A549 (cell line): ENCODE measurements around the gene GOLGA6L2. TPM values are rescaled to one million over a fixed set of nuclear protein-coding genes. Genes with fewer than 3 reads are reported as not detected.
A peak's percentile ranks its signal among the peaks of the same experiment; 100 is the strongest.

ENCODE experiments used
- ATAC-seq, 2 experiments: fragments of 200-7000 bp in 1 of 2; fragments of >200 bp in 1 of 2; cut with Nextera tagmentation in 1 of 2; cut with Tn5 transposase in 1 of 2; 3 replicates each; pipeline versions ENCODE4 v1.8.0 to v1.9.1; 2018 to 2020; ENCODE audit warnings: mild to moderate bottlenecking in 1 of 2, moderate library complexity in 1 of 2
- CTCF ChIA-PET: fragments of 300-600 bp; sonication (Branson Sonifier 250); formaldehyde crosslinking; extraction: SDS; loops from one replicate; lab custom pipeline; 2021; ENCODE audit warnings: antibody characterized with exemption, inconsistent platforms; lab: Yijun Ruan, JAX
- POLR2A ChIA-PET: fragments of 350-600 bp; formaldehyde crosslinking; extraction: SDS; loops from one replicate; lab custom pipeline; 2021; ENCODE audit warnings: antibody characterized with exemption, inconsistent platforms; lab: Yijun Ruan, JAX
- DNase-seq, 2 experiments: peaks; one replicate each; pipeline versions ENCODE4 v3.0.0 to v3.0.0-alpha.2; 2011 to 2016; ENCODE audit warnings: low read depth in 1 of 2, low spot score in 1 of 2
- FAIRE-seq: peaks from 2 replicates; lab custom pipeline; 2011; peaks lifted over from hg19 to GRCh38; lab: Jason Lieb, UNC
- H3K27ac ChIP-seq, 2 experiments: fragments of >200 bp; sonication (Bioruptor Twin); formaldehyde crosslinking; 3 replicates each; pipeline ENCODE4 v1.5.1; 2016 to 2017
- H3K4me1 ChIP-seq: fragments of >200 bp; sonication (Bioruptor Twin); formaldehyde crosslinking; 3 replicates; pipeline ENCODE4 v1.6.1; 2016
- H3K4me2 ChIP-seq: fragments of >200 bp; sonication (Bioruptor Twin); formaldehyde crosslinking; 3 replicates; pipeline ENCODE4 v1.6.1; 2016
- H3K4me3 ChIP-seq: fragments of >200 bp; sonication (Bioruptor Twin); formaldehyde crosslinking; 3 replicates; pipeline ENCODE4 v1.5.1; 2016
- H3K9me3 ChIP-seq: fragments of >200 bp; sonication (Bioruptor Twin); formaldehyde crosslinking; 3 replicates; pipeline ENCODE4 v1.6.1; 2016
- CBX2 ChIP-seq: fragments of 200-600 bp; sonication (generic); IDR thresholded peaks from 2 replicates; pipeline ENCODE4 v1.6.1; 2016; ENCODE audit warnings: low read depth, mild to moderate bottlenecking, borderline replicate concordance
- CBX8 ChIP-seq: fragments of 200-600 bp; sonication (generic); IDR thresholded peaks from 2 replicates; pipeline ENCODE4 v1.6.1; 2016
- CEBPB ChIP-seq, 2 experiments: fragments of >200 bp in 1 of 2; sonication (Bioruptor Twin) in 1 of 2; formaldehyde crosslinking in 1 of 2; IDR thresholded peaks; 2 replicates each; pipeline ENCODE4 v1.6.1; 2012 to 2016
- CHD2 ChIP-seq: fragments of 150-350 bp; IDR thresholded peaks from 2 replicates; pipeline ENCODE4 v1.6.1; 2014; ENCODE audit warnings: low read length; ENCODE audit not compliant: partially characterized antibody
- CHD4 ChIP-seq: fragments of 200-600 bp; sonication (generic); IDR thresholded peaks from 2 replicates; pipeline ENCODE4 v1.6.1; 2016; ENCODE audit warnings: antibody characterized with exemption, mild to moderate bottlenecking, borderline replicate concordance
- EHF ChIP-seq: fragments of 250-450 bp; sonication (Bioruptor Pico); IDR thresholded peaks from 2 replicates; pipeline ENCODE4 v1.5.0; 2020; ENCODE audit warnings: mild to moderate bottlenecking
- ESRRA ChIP-seq: fragments of 150-350 bp; IDR thresholded peaks from 2 replicates; pipeline ENCODE4 v1.6.1; 2014; ENCODE audit warnings: mild to moderate bottlenecking, low read length, borderline replicate concordance
- FOXS1 ChIP-seq: fragments of 250-450 bp; sonication (Bioruptor Pico); IDR thresholded peaks from 2 replicates; pipeline ENCODE4 v1.5.0; 2020; ENCODE audit warnings: mild to moderate bottlenecking, moderate library complexity
- HDAC2 ChIP-seq: fragments of 200-600 bp; sonication (generic); IDR thresholded peaks from 2 replicates; pipeline ENCODE4 v1.6.1; 2016
- HEYL ChIP-seq: fragments of 250-450 bp; sonication (Bioruptor Pico); IDR thresholded peaks from 2 replicates; pipeline ENCODE4 v1.8.0; 2021; ENCODE audit warnings: mild to moderate bottlenecking, moderate library complexity
- HOXA7 ChIP-seq: fragments of 250-450 bp; sonication (Bioruptor Pico); IDR thresholded peaks from 2 replicates; pipeline ENCODE4 v1.5.0; 2020; ENCODE audit warnings: mild to moderate bottlenecking, moderate library complexity
- HOXB13 ChIP-seq: fragments of 250-450 bp; sonication (Bioruptor Pico); IDR thresholded peaks from 2 replicates; pipeline ENCODE4 v1.5.0; 2020; ENCODE audit warnings: low read depth, mild to moderate bottlenecking, moderate library complexity
- HOXB5 ChIP-seq: fragments of 250-450 bp; sonication (Bioruptor Pico); IDR thresholded peaks from 2 replicates; pipeline ENCODE4 v1.5.0; 2020; ENCODE audit warnings: mild to moderate bottlenecking, moderate library complexity
- JUN ChIP-seq, 2 experiments: fragments of >200 bp; sonication (Bioruptor Twin); formaldehyde crosslinking; IDR thresholded peaks; 2 replicates in 1 of 2; 3 replicates in 1 of 2; pipeline ENCODE4 v1.6.1; 2016 to 2017
- MAZ ChIP-seq: fragments of 150-350 bp; IDR thresholded peaks from 2 replicates; pipeline ENCODE4 v1.6.1; 2014; ENCODE audit warnings: antibody characterized with exemption, low read depth, low read length, borderline replicate concordance
- MYC ChIP-seq: IDR thresholded peaks from 2 replicates; pipeline ENCODE4 v1.6.1; 2012; ENCODE audit warnings: mild to moderate bottlenecking, inconsistent platforms, low read length, improper control_type of control experiment, borderline replicate concordance
- NFE2L2 ChIP-seq: fragments of 150-350 bp; conservative IDR thresholded peaks from 2 replicates; pipeline ENCODE4 v1.6.1; 2014; ENCODE audit warnings: low read length
- NPAS2 ChIP-seq: fragments of 250-450 bp; sonication (Bioruptor Pico); IDR thresholded peaks from 2 replicates; pipeline ENCODE4 v1.8.0; 2022; ENCODE audit warnings: mild to moderate bottlenecking, moderate library complexity, borderline replicate concordance
- NR3C1 ChIP-seq: fragments of >200 bp; sonication (Bioruptor Twin); formaldehyde crosslinking; IDR thresholded peaks from 3 replicates; pipeline ENCODE4 v1.6.1; 2017
- RAD21 ChIP-seq, 2 experiments: fragments of >200 bp in 1 of 2; sonication (Bioruptor Twin) in 1 of 2; formaldehyde crosslinking in 1 of 2; IDR thresholded peaks in 1 of 2; conservative IDR thresholded peaks in 1 of 2; 2 replicates in 1 of 2; 3 replicates in 1 of 2; pipeline ENCODE4 v1.6.1; 2012 to 2018; ENCODE audit warnings: inconsistent platforms in 1 of 2
- RCOR1 ChIP-seq: fragments of 150-350 bp; IDR thresholded peaks from 2 replicates; pipeline ENCODE4 v1.6.1; 2014; ENCODE audit warnings: antibody characterized with exemption, low read length, low read depth
- RNF2 ChIP-seq: fragments of 200-600 bp; sonication (generic); IDR thresholded peaks from 2 replicates; pipeline ENCODE4 v1.6.1; 2016; ENCODE audit warnings: low read depth, mild to moderate bottlenecking, antibody characterized with exemption, moderate library complexity, borderline replicate concordance
- SMC3 ChIP-seq: fragments of >200 bp; sonication (Bioruptor Twin); formaldehyde crosslinking; IDR thresholded peaks from 3 replicates; pipeline ENCODE4 v1.6.1; 2018; ENCODE audit warnings: inconsistent platforms
- ZC3H11A ChIP-seq: fragments of 450-650 bp; IDR thresholded peaks from 2 replicates; pipeline ENCODE4 v1.6.1; 2014; ENCODE audit warnings: antibody characterized with exemption, mild to moderate bottlenecking
- ZFP36 ChIP-seq: fragments of 450-650 bp; IDR thresholded peaks from 2 replicates; pipeline ENCODE4 v1.6.1; 2014; ENCODE audit warnings: borderline replicate concordance; ENCODE audit not compliant: partially characterized antibody
- ZNF302 ChIP-seq: fragments of 250-450 bp; sonication (Bioruptor Pico); IDR thresholded peaks from 2 replicates; pipeline ENCODE4 v1.9.0; 2021; ENCODE audit warnings: inconsistent platforms, mild to moderate bottlenecking, moderate library complexity
- WGBS: methylation state at CpG from one replicate; pipeline ENCODE4 v1.1.6; 2017; ENCODE audit errors: missing lambda C conversion rate; 5-methylcytosine and 5-hydroxymethylcytosine counted together
- polyA plus RNA-seq, 4 experiments: library from polyadenylated mRNA; depleted of rRNA in 3 of 4; stranded (reverse); fragments of >200 nt; fragmentation: RNase III in 1 of 4; extraction: RNeasy Plus Mini Kit Qiagen cat#74134 plus additional on column Dnase treatment in 1 of 4; gene quantifications; 2 replicates in 3 of 4; 3 replicates in 1 of 4; pipeline ENCODE4 v1.2.3, GENCODE V29; 2011 to 2017
- TF ChIP-seq, protein P1 (sequence below): fragments of 250-450 bp; sonication (Bioruptor Pico); IDR thresholded peaks from 2 replicates; pipeline ENCODE4 v1.5.0; 2021; ENCODE audit warnings: mild to moderate bottlenecking, moderate library complexity, borderline replicate concordance
- TF ChIP-seq, protein P2 (sequence below): IDR thresholded peaks from 2 replicates; pipeline ENCODE4 v1.6.1; 2012; ENCODE audit warnings: low read depth, borderline replicate concordance
- TF ChIP-seq, protein P3 (sequence below): fragments of 250-450 bp; sonication (Bioruptor Pico); IDR thresholded peaks from 2 replicates; pipeline ENCODE4 v1.5.0; 2020; ENCODE audit warnings: low read depth, mild to moderate bottlenecking, moderate library complexity
- TF ChIP-seq, protein P4 (sequence below): fragments of 150-350 bp; IDR thresholded peaks from 2 replicates; pipeline ENCODE4 v1.6.1; 2014; ENCODE audit warnings: low read depth, mild to moderate bottlenecking, low read length

The GOLGA6L2 gene
- polyA plus RNA-seq, 2 of the 4 experiments (the other 2 are of a cell fraction) = 0.03 TPM; not detected in 1

DNA sequence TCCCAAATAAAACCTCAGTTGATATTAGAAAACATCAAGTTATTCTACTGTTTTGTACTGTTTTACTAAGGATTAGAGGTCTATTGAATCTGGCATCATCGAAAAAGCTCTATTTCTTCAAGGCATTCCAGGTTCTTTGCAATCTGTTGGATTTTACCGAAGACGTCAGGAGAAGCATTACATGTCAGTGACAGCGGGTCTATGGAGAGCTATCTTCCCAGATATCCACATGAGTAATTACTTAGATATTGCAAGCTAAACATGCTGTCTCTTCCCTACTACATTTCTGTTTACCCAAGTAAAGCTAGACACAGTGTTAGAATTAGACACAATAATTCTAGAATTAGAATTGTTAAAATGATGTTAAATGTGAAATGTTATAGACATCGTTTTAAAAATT is 10.8 kb upstream of the GOLGA6L2 start (continued):
- TF ChIP-seq, protein P1, sequence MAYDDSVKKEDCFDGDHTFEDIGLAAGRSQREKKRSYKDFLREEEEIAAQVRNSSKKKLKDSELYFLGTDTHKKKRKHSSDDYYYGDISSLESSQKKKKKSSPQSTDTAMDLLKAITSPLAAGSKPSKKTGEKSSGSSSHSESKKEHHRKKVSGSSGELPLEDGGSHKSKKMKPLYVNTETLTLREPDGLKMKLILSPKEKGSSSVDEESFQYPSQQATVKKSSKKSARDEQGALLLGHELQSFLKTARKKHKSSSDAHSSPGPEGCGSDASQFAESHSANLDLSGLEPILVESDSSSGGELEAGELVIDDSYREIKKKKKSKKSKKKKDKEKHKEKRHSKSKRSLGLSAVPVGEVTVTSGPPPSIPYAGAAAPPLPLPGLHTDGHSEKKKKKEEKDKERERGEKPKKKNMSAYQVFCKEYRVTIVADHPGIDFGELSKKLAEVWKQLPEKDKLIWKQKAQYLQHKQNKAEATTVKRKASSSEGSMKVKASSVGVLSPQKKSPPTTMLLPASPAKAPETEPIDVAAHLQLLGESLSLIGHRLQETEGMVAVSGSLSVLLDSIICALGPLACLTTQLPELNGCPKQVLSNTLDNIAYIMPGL = no peak

DNA sequence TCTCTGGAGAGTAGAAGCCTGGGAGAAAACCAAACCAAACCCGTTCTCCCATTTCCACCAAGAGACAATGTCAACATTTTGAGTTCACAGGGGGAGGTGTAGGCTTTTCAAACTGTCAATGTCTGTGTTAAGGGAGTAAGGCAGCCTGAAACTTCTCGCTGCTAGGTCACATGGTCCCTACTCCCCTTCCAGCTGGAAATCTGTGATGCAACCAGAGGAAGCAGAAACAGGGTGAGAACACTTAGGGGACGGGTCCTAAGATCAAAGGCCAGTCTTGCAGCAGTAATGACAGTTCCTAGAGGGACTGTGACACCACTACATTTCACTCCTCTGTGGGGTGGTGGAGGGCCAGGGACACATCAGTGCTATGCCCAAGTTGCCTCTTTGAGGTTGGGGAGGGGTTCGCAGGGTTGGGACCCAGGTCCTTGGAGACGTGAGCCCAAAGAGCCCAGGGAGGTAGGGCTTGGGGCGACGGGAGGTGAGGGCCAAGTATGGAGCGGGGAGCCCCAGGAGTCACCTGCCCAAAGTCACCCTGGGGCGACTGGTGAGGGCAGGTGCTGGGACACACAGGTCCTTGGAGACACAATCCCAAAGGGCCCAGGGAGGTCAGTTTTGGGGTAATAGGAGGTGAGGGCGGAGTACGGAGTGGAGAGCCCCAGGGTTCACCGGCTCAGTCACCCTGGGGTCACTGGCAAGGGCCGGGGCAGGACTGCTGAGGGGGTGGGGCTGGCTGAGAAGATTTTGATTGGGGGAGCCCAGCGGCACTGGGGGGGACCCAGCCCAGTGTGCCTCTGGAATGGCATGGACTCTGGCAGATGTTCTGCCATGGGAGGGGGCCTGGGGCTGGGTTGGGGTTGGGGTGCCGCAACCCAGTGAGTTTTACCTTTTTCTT is 582 bp downstream of the GOLGA6L2 start:
- no peak overlapping the region for H3K27ac ChIP-seq
- H3K9me3 ChIP-seq = no peaks in the 10 kb centered on the region
- H3K4me2 ChIP-seq = no peak overlapping the region
- H3K4me3 ChIP-seq = no peak overlapping the region
- TF ChIP-seq EHF (CRISPR knock-in tag) (no peak), HEYL (CRISPR knock-in tag) (no peak), NFE2L2 (no peak), CBX2 (no peak), NR3C1 (no peak), CHD4 (no peak), MAZ (no peak), ESRRA (no peak), SMC3 (no peak), HOXA7 (CRISPR knock-in tag) (no peak), HDAC2 (no peak), ZNF302 (CRISPR knock-in tag) (no peak), CHD2 (no peak), MYC (no peak), CEBPB (IDR thresholded peaks at IDR 0.05) (no peak), HOXB5 (CRISPR knock-in tag) (no peak)
- TF ChIP-seq, protein P2, sequence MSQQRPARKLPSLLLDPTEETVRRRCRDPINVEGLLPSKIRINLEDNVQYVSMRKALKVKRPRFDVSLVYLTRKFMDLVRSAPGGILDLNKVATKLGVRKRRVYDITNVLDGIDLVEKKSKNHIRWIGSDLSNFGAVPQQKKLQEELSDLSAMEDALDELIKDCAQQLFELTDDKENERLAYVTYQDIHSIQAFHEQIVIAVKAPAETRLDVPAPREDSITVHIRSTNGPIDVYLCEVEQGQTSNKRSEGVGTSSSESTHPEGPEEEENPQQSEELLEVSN = no peak
- TF ChIP-seq, protein P3, sequence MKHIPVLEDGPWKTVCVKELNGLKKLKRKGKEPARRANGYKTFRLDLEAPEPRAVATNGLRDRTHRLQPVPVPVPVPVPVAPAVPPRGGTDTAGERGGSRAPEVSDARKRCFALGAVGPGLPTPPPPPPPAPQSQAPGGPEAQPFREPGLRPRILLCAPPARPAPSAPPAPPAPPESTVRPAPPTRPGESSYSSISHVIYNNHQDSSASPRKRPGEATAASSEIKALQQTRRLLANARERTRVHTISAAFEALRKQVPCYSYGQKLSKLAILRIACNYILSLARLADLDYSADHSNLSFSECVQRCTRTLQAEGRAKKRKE (CRISPR knock-in tag) = no peak
- TF ChIP-seq, protein P4, sequence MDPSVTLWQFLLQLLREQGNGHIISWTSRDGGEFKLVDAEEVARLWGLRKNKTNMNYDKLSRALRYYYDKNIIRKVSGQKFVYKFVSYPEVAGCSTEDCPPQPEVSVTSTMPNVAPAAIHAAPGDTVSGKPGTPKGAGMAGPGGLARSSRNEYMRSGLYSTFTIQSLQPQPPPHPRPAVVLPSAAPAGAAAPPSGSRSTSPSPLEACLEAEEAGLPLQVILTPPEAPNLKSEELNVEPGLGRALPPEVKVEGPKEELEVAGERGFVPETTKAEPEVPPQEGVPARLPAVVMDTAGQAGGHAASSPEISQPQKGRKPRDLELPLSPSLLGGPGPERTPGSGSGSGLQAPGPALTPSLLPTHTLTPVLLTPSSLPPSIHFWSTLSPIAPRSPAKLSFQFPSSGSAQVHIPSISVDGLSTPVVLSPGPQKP = no peak
- ChIA-PET POLR2A (no interaction called here), CTCF (no interaction called here)
- DNase-seq (no peak), ATAC-seq (peak in 1 of 2 experiments; percentile 44; a peak in 3 of 6 replicates), FAIRE-seq (no peak)
- WGBS = 83% methylated on average over 15 of the region's 15 CpGs
- no peaks in the 10 kb centered on the region for H3K4me1 ChIP-seq

DNA sequence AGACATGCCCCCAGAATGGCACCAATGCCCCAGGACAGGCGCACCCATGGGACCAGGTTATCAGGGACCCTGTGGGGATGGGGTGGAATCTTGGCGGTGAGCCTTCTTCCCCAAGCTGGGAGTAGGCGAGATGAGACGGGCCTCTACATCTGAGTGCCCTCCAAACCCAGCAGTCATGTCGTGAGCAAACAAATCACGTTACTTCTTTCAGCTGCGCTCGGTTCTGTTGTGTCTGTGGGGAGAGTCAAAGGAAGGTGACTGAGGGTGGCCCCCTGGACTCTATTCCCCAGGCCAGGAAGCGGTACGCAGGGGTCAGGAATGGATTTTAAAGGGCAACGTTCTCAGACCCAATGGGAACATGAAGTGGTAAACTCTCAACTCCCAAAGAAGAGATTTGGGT is 2.8 kb downstream of the GOLGA6L2 start:
- Histone ChIP-seq H3K4me1 (no peaks in the 10 kb centered on the region), H3K27ac (no peak overlapping the region), H3K9me3 (no peaks in the 10 kb centered on the region), H3K4me3 (no peak overlapping the region), H3K4me2 (no peak overlapping the region)
- WGBS = 78% methylated on average over 11 of the region's 11 CpGs
- no peak for DNase-seq
- ATAC-seq = no peak
- ChIA-PET POLR2A (no interaction called here), CTCF (interaction anchor here (1.5 kb wide), 1 partner anchor 23 kb away, joined by 4 read pairs; no protein-coding TSS in a partner anchor)
- TF ChIP-seq CBX8 = no peak
- no peak for TF ChIP-seq HOXB13
- no peak for TF ChIP-seq HDAC2
- TF ChIP-seq, protein P4 = no peak
- no peak for TF ChIP-seq RAD21 (conservative IDR thresholded peaks at IDR 0.05 in 1 of 2, IDR thresholded peaks at IDR 0.05 in 1 of 2)
- no peak for TF ChIP-seq RCOR1
- TF ChIP-seq JUN (IDR thresholded peaks at IDR 0.05) = no peak
- no peak for TF ChIP-seq NPAS2 (CRISPR knock-in tag)
- TF ChIP-seq HOXB5 (CRISPR knock-in tag) = no peak
- TF ChIP-seq RNF2 = no peak
- no peak for TF ChIP-seq ZC3H11A
- no peak for TF ChIP-seq CHD2
- no peak for TF ChIP-seq ZFP36
- TF ChIP-seq CEBPB (IDR thresholded peaks at IDR 0.05) = no peak
- no peak for TF ChIP-seq NFE2L2
- no peak for TF ChIP-seq FOXS1
- FAIRE-seq = no peak
